Left forelimb (tissue), 1 donor: ENCODE data around the gene ANKS3.

Source experiments
- DNase-seq: peaks from one replicate; pipeline ENCODE4 v3.0.0-alpha.2; 2018; ENCODE audit warnings: low spot score

The ANKS3 gene

GRCh38 chr16:4696172-4696904, 37.7 kb downstream of the ANKS3 start:
- no peak for DNase-seq

DNA sequence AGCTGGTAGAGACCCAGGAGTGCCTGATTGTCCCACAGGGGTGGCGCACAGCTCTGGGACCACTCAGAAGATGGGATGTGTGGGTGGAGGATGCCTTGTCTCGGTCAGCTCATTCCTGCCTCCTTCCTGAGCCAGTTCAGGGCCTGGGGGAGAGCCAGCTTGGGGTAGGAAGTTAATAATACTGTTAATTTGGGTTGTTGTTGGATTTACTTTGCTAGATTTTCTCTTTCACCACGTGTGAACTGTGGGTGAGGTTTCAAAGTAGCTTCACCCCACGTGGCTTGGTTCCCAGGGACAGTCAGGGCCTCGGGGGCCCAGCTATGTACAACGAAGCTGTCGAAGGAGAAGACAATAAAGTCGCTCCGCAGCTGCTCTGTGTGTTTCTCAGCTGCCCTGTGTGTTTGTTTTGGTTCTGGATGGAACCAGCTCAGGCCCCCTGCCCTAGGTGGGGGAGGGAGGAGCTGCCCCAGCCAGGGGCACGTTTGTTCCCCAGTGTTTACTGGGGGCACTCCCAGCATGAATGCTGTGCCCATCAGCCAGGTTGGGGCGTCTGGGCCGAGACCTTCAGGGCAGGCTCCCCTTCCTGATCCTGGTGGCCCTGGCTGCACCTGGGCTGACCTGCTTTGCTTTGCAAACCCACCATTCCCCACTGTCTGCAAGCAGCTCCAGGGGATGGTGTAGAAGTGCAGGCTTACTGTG, 38.4 kb downstream of the ANKS3 start:
- DNase-seq: no peak

GRCh38 chr16:4694642-4695451, 39.2 kb downstream of the ANKS3 start:
- no peak for DNase-seq

- no peak for DNase-seq
These were observed 40.0 kb downstream of the ANKS3 start for GRCh38 chr16:4693956-4694641.

GRCh38 chr16:4693296-4693955, 40.6 kb downstream of the ANKS3 start, which contains the start of gene NUDT16L1:
Gene NUDT16L1 (plus strand): TSS chr16:4693562. CDS start chr16:4693727, 165 bp downstream.
- peak; percentile 98 for DNase-seq

DNA sequence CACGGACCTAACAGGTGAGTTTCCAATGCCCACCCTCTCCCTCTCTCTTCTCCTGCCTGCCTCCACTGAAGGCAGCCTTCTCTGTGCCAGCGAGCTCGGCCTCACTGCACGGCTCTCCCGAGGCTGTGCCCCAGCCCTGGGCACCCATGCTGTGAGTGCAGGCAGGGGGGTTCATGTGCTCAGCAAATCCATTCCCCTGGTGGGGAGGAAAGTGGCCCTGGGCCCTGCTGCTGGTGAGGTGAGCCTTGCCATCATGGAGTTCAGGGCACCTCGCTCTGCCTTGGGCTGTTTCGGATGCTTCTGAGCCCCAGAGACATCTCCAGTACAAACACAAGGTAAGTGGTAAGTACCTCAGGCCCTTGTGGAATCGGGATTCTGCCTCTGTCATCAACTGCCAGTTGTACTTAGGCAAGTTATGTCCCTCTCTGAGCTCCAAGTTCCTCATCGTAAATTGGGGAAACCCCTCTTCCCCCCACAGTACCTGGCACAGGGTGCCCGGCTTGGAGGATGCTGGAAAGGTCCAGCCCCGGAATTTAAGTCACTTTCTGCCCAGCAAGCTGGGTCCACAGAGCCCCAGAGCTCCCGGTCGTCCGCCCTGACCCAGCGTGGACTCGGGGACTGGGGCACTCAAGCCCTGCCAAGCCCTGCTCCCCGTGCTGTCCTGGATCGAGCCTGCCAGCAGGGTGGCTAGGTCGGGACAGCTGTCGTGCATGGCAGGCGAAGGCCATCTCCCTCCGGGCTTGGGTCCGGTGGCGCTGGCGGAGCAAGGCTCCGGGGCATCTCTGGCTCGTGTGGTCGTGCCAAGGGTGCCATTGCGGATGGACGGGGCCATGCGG, 41.4 kb downstream of the ANKS3 start:
- DNase-seq: no peak

DNA sequence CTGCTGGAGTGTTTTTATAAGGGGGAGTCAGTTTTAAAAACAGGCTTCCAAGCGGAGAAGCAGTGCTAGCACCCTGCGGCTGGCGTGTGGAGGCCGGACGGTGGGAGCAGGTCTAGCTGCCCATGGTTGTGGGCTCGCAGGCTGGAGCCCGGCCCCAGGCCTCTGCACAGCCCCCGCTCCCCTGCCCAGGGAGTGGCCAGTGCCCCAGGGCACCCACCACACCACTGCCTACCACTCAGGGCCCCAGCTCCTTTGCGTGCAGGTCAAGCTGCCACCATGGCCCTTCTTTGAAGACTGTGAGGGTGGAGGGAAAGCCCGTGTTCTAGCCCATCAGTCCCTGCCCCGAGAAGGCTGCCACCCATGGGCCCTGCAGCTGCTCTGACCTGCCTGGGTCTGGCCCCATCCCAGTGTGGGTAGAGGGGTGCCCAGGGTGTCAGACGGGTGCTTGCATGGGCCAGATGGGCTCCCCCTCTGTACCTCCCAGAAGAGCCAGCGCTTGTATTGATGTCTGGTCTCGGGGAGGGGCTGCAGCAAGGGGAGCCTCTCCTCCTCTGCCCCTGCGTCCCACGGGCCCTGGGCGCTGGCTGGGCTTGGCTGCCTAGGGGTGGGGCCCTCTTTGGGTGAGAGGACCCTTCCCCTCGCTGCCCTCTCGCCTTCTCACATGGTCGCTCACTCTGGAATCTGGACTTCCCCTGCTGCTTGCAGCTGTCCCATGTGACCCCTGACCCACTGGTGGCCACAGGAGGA, 42.2 kb downstream of the ANKS3 start:
- DNase-seq: peak; percentile 65

DNA sequence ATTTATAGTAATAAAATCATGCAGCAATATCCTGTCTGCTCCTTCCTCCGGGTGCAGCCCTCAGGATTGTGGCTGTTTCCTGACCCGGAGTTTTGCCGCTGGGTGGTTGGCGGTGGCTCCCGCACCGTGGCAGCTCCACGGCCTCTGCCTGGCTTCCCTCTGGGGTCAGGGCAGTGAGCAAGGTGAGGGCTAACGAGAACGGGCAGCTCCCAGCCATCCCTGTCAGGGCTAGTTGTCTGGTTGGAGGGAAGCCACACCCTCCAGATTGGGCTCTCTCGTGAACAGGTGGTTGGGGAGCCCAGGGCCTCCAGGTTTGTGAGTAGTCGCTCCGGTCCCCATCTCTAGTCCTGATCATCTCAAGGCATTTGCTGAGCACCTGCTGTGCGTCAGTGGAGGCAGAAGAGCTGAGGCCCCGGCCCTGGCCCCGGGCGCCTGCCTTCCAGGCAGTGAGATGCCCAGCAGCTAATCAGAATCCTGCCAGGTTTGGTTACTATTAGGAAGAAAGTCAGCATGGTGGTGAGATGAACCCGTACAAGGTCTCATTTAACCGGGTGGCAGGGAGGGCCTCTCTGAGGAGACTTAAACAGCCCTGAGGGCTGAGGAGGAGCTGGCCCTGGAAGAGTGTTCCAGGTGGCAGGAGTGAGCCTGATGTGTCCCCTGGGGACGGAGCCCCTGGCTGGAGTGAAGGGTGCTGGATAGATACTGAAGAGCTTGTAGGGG, 43.0 kb downstream of the ANKS3 start:
- no peak for DNase-seq

DNA sequence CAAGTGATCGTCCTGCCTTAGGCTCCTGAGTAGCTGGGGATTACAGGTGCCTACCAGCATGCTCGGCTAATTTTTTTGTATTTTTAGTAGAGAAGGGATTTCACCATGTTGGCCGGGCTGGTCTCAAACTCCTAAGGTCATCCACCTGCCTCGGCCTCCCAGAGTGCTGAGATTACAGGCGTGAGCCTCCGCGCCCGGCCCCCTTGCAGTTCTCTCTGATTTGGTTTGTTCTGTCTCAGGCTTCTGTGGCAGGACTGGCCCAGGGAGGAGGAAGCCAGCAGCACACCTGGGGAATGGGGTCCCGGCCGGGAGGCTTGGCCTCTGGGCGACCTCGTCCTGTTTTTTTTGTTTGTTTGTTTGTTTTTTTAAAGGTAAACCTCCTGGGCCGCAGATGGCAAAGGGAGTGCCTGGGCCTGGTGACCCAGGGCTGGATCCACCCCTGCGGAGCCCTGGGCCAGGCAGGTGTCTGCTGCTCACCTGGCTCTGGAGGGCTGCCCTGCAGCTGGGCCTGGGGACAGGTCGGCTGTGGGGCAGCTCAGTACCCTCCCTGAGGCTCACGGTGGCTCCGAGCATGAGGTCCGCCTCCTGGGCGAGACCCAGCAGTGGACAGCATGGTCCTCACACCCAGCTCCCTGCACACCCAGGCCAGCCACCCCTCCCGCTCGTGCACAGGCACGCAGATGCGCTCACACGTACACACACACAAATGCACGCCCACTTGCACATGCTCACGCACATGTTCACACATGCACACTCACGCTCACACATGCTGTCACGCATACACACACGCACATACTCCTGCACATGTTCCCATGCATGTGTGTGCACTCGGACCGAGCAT, 44.0 kb downstream of the ANKS3 start:
- DNase-seq: no peak

DNA sequence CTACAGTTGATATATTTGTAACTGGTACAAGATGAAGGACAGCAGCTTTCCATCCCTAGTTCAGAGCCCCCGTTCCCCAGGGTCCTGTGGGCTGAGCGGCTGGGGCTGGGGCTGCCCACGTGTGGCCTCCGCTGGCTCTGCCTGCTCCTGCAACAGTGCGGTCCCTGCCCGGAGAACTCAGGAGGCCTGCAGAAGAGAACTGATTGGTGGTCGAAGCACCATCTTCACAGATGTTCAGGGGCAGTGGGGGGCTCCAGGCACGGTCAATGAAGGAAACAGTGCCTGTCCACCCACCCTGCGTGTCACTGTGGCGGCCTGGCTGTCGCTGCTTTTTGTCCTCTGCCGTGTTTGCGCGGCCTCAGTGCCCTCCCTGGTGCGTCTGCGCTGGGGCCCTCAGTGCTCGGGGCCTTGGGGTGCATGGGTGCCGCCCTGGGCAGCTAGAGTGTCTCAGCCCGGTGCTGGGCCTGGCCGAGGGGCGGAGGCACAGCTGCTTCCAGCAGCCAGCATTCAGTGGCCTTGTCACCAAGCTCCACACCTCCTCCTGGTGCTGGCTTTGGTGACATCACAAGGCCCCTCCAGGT, 44.9 kb downstream of the ANKS3 start:
- peak; percentile 47 for DNase-seq

GRCh38 chr16:4688674-4689045, 45.4 kb downstream of the ANKS3 start:
- DNase-seq: peak; percentile 52

- DNase-seq: peak; percentile 55
These were observed 46.0 kb downstream of the ANKS3 start for GRCh38 chr16:4687946-4688673.

DNA sequence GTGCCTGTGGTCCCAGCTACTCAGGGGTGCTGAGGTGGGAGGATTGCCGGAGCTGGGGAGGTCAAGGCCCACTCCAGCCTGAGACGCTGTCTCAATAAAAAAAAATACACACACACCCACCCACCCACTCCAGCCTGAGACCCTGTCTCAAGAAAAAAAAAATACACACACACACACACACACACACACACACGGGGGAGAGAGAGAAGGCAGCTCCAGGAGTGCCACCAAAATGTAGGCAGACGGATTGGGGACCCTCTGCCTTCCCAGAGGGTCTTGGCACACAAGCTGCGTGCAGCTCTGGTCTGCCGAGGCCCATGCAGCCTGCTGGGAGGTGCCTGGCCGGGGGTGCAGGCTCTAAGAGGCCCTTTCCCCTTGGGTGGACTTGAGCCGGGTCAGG, 46.7 kb downstream of the ANKS3 start:
- DNase-seq: no peak

- DNase-seq: peak; percentile 60
These were observed 47.4 kb downstream of the ANKS3 start for GRCh38 chr16:4686497-4687210.

DNA sequence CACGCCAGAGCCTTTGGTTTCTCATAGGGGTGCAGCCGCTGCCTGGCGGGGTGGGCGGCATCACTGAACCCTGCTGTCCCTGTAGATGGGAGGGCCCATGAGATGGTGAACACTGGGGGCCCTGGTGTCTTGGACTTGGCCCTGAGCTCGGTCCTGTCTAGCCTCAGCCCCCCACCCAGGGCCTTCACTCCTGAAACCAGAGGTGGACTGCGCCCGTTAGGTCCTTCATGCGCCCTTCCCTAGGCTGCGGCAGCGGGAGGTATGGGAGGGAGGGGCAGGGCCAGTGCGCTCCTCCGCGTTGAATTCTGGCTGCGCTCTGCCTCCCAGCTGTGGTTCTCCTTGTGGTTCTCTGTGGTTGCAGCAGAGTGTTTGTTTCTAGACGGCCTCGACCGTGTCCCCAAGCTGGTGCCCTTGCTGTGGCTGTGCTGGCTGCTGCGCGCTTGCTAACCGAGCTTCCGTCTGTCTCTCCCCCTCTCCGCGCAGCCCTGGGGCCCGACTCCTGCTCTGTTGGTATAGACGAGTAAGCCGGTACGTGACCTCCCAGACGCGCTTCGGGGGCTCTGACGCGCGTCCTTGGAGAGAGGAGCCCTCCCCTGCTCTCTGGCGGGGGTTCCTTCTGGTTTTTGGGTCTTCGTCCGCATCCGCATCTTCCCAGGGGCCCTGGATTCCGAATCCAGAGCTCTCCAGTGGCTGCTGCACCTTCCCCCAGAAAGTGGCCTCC, 48.1 kb downstream of the ANKS3 start:
- DNase-seq: no peak

- no peak for DNase-seq
These were observed 48.8 kb downstream of the ANKS3 start for GRCh38 chr16:4685292-4685691.
